Ascending aorta (tissue), 2 donors: ENCODE results near the gene SPATA2L. TPM values are rescaled to one million over a fixed set of nuclear protein-coding genes. Genes with fewer than 3 reads are reported as not detected.

Source experiments
- DNase-seq, 2 donors: peaks; one replicate each; pipeline ENCODE4 v3.0.0-alpha.2; 2019; ENCODE audit warnings: low spot score in 2 of 2
- H3K27ac ChIP-seq, 2 donors: fragments of 200-600 bp; sonication (generic); one replicate each; pipeline ENCODE4 v1.5.1; 2016 to 2017; ENCODE audit warnings: mild to moderate bottlenecking in 1 of 2
- H3K27me3 ChIP-seq: fragments of 200-600 bp; sonication (generic); one replicate; pipeline ENCODE4 v1.5.1; 2017
- H3K36me3 ChIP-seq, 2 donors: fragments of 200-600 bp; sonication (generic); one replicate each; pipeline ENCODE4 v1.5.1; 2016
- H3K4me1 ChIP-seq, 2 donors: fragments of 200-600 bp; sonication (generic); one replicate each; pipeline ENCODE4 v1.5.1; 2016 to 2017; ENCODE audit warnings: mild to moderate bottlenecking in 1 of 2
- H3K4me3 ChIP-seq, 2 donors: fragments of 200-600 bp; sonication (generic); one replicate each; pipeline ENCODE4 v1.5.1; 2016 to 2017; ENCODE audit warnings: mild to moderate bottlenecking in 1 of 2
- H3K9me3 ChIP-seq, 2 donors: fragments of 200-600 bp; sonication (generic); one replicate each; pipeline ENCODE4 v1.5.1; 2016
- intact Hi-C: fragments of 100-400 bp; cut with DNase I; formaldehyde crosslinking; loops from one replicate; pipeline ENCODE4 v1.15.1; 2023
- total RNA-seq: library from RNA; depleted of rRNA; stranded (reverse); fragments of >200 nt; gene quantifications from one replicate; pipeline ENCODE4 v1.1.0, GENCODE V29; 2016
- TF ChIP-seq, protein P1 (sequence below), 3 experiments: fragments of 200-600 bp in 2 of 3; fragments of 450-650 bp in 1 of 3; sonication (generic) in 2 of 3; IDR thresholded peaks; one replicate each; pipeline ENCODE4 v1.5.1; 2016 to 2019; ENCODE audit warnings: antibody characterized with exemption in 3 of 3, mild to moderate bottlenecking in 1 of 3, moderate library complexity in 1 of 3

Gene SPATA2L
- total RNA-seq, 1 donor from 2014 or later = 34.7 TPM

DNA sequence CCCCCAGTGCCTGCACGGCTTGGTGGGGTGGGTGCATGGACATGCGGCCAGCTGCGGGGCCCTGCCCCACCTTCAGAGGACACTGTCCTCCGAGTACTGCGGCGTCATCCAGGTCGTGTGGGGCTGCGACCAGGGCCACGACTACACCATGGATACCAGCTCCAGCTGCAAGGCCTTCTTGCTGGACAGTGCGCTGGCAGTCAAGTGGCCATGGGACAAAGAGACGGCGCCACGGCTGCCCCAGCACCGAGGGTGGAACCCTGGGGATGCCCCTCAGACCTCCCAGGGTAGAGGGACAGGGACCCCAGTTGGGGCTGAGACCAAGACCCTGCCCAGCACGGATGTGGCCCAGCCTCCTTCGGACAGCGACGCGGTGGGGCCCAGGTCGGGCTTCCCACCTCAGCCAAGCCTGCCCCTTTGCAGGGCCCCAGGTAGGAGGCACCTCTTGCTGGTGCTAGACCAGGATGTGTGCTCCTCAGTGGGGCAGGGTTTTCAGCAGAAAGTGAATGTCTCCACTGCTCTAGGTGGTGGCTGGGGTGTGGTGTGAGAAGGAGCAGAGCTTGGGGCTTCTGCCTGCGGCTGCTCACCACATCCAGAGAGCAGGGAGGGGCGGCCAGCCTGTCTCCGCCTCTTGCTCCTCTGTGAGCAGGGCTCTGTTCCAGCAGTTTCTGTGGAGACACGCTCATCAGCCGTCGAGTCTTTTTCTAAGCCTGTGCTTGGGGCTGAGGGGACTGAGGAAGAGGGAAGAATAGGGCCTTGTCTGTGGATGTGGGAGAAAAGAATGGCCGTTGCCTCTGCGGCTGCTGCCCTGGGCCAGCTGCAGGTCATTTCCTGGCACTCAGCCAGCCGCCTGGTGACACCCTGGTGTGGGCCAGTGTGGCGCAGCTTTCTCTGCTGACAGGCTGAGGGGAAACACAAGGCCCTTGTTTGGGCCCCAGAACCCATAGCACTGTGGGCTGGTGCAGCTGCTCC, 22.1 kb upstream of the SPATA2L start:
- H3K27me3 ChIP-seq = no peaks in the 10 kb centered on the region
- H3K36me3 ChIP-seq = peaks cover 35 to 52% of the 10 kb centered on the region in 2 donors
- H3K4me1 ChIP-seq = peaks cover 11 to 19% of the 10 kb centered on the region in 2 donors
- peak overlapping the region in 1 of 2 donors; percentile 97 for H3K27ac ChIP-seq
- H3K9me3 ChIP-seq = no peaks in the 10 kb centered on the region
- intact Hi-C loops = no loop called here
- peak overlapping the region in 1 of 2 donors; percentile 90 for H3K4me3 ChIP-seq
- TF ChIP-seq, protein P1, sequence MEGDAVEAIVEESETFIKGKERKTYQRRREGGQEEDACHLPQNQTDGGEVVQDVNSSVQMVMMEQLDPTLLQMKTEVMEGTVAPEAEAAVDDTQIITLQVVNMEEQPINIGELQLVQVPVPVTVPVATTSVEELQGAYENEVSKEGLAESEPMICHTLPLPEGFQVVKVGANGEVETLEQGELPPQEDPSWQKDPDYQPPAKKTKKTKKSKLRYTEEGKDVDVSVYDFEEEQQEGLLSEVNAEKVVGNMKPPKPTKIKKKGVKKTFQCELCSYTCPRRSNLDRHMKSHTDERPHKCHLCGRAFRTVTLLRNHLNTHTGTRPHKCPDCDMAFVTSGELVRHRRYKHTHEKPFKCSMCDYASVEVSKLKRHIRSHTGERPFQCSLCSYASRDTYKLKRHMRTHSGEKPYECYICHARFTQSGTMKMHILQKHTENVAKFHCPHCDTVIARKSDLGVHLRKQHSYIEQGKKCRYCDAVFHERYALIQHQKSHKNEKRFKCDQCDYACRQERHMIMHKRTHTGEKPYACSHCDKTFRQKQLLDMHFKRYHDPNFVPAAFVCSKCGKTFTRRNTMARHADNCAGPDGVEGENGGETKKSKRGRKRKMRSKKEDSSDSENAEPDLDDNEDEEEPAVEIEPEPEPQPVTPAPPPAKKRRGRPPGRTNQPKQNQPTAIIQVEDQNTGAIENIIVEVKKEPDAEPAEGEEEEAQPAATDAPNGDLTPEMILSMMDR (IDR thresholded peaks at IDR 0.05) = no peak
- no peak for DNase-seq

DNA sequence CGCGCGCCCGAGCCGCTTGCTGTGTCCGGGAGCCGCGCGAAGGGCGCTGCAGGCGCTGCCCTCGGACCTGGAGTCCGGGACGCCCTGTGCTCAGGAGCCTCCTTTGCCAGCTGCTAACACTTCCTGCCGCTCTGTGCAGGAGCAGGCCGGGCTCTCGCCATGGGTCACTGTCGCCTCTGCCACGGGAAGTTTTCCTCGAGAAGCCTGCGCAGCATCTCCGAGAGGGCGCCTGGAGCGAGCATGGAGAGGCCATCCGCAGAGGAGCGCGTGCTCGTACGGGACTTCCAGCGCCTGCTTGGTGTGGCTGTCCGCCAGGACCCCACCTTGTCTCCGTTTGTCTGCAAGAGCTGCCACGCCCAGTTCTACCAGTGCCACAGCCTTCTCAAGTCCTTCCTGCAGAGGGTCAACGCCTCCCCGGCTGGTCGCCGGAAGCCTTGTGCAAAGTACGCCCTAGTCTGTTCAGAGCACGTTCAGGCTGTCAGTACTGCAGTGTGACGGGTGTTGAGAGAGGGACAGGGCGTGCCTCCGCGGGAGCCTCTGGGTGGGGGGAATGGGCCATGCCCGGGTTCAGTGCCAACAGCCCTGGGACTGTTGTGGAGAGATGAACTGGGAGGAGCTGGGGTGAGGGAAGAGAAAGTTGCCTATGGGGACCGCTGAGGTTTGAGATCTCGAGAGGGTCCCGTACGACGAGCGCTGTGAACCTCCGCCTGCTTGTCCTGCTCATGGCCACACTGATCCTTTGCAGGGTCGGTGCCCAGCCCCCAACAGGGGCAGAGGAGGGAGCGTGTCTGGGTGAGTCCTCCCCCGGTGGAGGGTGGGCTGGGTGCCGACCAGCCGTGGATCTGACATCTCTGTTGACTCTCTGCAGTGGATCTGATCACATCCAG, 21.1 kb upstream of the SPATA2L start:
- Histone ChIP-seq H3K9me3 (no peaks in the 10 kb centered on the region), H3K4me3 (peak overlapping the region; percentile 90 to 91), H3K4me1 (peaks cover 11 to 19% of the 10 kb centered on the region in 2 donors), H3K36me3 (peaks cover 35 to 45% of the 10 kb centered on the region in 2 donors), H3K27ac (peak overlapping the region; percentile 95 to 97), H3K27me3 (no peaks in the 10 kb centered on the region)
- TF ChIP-seq, protein P1 (IDR thresholded peaks at IDR 0.05) = no peak
- intact Hi-C loops = no loop called here
- peak; percentile 43 to 78 for DNase-seq

DNA sequence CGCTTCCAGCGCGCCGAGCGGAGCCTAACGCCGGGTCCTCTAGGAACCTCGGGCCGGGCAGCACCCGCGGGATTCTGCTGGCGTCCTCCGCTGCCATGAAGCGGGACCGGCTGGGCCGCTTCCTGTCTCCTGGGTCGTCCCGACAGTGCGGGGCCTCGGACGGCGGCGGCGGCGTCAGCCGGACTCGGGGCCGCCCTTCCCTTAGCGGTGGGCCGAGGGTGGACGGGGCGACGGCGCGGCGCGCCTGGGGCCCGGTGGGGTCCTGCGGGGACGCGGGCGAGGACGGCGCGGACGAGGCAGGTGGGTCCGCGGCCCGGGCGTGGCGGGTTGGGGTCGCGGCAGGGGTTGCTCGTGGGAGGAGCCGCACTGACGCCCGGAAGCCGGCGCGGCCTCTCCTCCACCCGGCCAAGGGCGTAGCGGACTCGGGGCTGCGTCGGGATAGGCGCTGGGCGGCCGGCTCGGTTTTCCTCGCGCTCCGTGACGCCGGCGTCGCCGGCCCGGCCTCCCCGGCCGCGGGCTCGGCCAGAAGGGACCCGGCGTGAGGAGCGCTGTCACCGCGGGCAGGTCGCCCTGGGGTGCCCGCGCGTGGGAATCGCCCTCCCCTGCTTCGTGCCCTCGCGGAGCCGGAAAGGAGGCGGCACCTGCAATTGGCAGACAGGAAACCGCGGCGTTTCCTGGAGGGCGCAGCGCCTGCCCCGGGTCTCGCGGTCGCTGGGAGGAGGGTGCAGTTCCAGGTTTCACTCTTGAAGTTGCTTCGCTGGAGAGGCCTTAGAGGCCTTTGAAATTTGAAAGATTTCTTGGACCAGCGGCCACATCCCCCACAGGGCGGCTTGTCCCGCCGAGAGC, 20.3 kb upstream of the SPATA2L start:
- H3K27me3 ChIP-seq = no peaks in the 10 kb centered on the region
- H3K9me3 ChIP-seq = no peaks in the 10 kb centered on the region
- TF ChIP-seq, protein P1 (IDR thresholded peaks at IDR 0.05) = no peak
- H3K4me1 ChIP-seq = peaks cover 11 to 19% of the 10 kb centered on the region in 2 donors
- H3K27ac ChIP-seq = peak overlapping the region; percentile 95 to 97
- intact Hi-C loops = loop anchor here (1.0 to 2.0 kb wide), 4 partner anchors 21 to 151 kb away; partner anchors contain the start of genes CDK10, CHMP1A, SPATA33 and TCF25
- peak overlapping the region; percentile 90 to 91 for H3K4me3 ChIP-seq
- DNase-seq = peak in 1 of 2 donors; percentile 84
- H3K36me3 ChIP-seq = peaks cover 31 to 36% of the 10 kb centered on the region in 2 donors

DNA sequence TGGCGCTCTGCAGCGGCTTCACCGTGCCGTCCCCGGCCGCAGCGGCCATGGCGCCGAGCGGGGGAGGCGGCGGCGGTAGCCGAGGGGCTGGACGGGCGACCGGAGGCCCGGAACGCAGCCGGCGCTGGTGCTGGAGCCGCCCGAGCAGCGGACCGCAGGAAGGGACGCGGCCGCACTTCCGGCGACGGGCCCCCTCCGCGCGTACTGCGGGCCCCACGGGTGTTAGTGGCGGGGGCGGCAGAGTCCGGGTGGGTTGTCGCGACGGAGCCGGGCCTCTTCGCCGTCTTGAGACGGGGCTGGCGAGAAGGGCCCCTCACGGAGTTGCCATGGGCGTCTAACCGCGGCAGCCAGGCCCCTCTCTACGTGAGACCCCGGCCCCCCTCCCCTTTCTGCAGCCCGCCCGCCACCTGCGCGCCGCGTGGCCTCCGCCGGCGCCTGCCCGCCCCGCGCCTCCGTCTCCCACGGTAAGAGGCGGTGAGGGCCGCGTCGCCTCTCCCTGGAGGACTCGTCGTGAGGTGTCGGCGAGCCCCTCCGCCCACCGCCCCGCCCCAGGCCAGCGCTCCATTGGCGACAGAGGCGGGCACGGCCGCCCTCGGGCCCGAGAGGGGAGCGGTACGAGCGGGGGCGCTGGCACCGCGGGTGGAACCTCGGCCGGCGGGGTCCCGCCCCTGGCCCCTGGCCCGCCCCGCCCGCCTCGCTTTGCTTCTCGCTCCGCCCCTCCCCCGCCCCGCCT, 19.5 kb upstream of the SPATA2L start, which contains the start of the genes VPS9D1 and ZNF276:
Gene VPS9D1, minus strand, starts transcription at position 86 of the 733 bp plus-strand sequence. Its CDS starts 37 bp downstream, at position 49.
Gene ZNF276, plus strand, starts transcription at position 725 of the 733 bp plus-strand sequence. CDS start 104 bp downstream, outside the sequence.
- no peaks in the 10 kb centered on the region for H3K27me3 ChIP-seq
- peak within 1 kb of the TSS; percentile 90 to 91 for H3K4me3 ChIP-seq
- H3K27ac ChIP-seq = peak within 1 kb of the TSS; percentile 95 to 97
- H3K9me3 ChIP-seq = no peaks in the 10 kb centered on the region
- intact Hi-C loops = loop anchor here (1.0 to 2.0 kb wide), 4 partner anchors 21 to 152 kb away; partner anchors contain the start of genes CDK10, CHMP1A, SPATA33 and TCF25
- peaks cover 26 to 28% of the 10 kb centered on the region in 2 donors for H3K36me3 ChIP-seq
- peak in 1 of 2 donors; percentile 84 for DNase-seq
- TF ChIP-seq, protein P1 (IDR thresholded peaks at IDR 0.05) = no peak
- H3K4me1 ChIP-seq = peaks cover 11 to 19% of the 10 kb centered on the region in 2 donors
